Measurements from ENCODE around the gene HMCN1.

DNA sequence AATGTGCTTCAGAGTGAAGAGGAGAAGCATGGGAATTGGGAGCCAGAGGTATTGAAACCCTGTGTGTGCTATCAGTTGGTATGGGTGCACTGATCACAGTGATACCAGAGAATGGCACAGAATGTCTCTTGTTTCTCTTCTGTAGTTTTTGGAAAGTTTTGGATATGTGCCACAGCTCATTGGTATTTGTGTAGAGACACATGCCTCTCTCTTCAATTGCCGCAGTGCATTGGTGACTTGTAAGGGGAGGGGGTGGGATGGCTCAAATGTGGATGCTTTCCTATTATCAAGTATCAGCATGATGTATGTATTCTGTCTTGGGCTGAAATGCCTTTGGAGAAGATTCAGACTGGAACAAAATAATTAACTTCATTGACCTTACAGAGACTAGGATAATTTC lies 101.0 kb downstream of the HMCN1 start:
- TF ChIP-seq POLR2A (IDR thresholded peaks at IDR 0.05; ENCODE audit: low read length) (no peak), GATA1 (IDR thresholded peaks at IDR 0.05; ENCODE audit: low read depth, low read length) (no peak)
